T-cell (primary cell): ENCODE measurements around the gene RAB10. TPM values are rescaled to one million over a fixed set of nuclear protein-coding genes. Genes with fewer than 3 reads are reported as not detected.
A peak's percentile ranks its signal among the peaks of the same experiment; 100 is the strongest.

Source experiments
- ATAC-seq, 4 experiments: fragments of 200-7000 bp in 3 of 4; fragments of 150-1000 bp in 1 of 4; cut with Tn5 transposase; replicated peaks in 1 of 4; 1 replicate in 3 of 4; 2 replicates in 1 of 4; pipeline ENCODE4 v1.10.0; 2021; ENCODE audit warnings: moderate library complexity in 3 of 4, mild to moderate bottlenecking in 2 of 4, moderate number of reproducible peaks in 1 of 4
- CTCF ChIA-PET, 2 donors: fragments of 300-600 bp; sonication (Branson Sonifier 250); formaldehyde crosslinking; loops; one replicate each; lab custom pipeline; 2022; ENCODE audit warnings: antibody characterized with exemption in 2 of 2; lab: Charles Lee
- POLR2A ChIA-PET, 2 donors: fragments of 300-600 bp; sonication (Branson Sonifier 250); formaldehyde crosslinking; loops; one replicate each; lab custom pipeline; 2022; ENCODE audit warnings: antibody characterized with exemption in 2 of 2; lab: Charles Lee
- DNase-seq, 35 experiments: peaks; one replicate each; pipeline versions ENCODE4 v3.0.0 to v3.0.0-alpha.2; 2013 to 2023
- H3K27ac ChIP-seq: one replicate; pipeline ENCODE4 v1.5.1; 2013; ENCODE audit warnings: low read length
- H3K27me3 ChIP-seq, 2 experiments: replicated peaks in 1 of 2; 1 replicate in 1 of 2; 2 replicates in 1 of 2; pipeline versions ENCODE4 v1.6.1 to v1.7.0; 2013; ENCODE audit warnings: low read length in 1 of 2, mixed read lengths in 1 of 2; ENCODE audit not compliant: control insufficient read depth in 2 of 2, insufficient read depth in 2 of 2; ENCODE audit errors: extremely low read depth in 1 of 2
- H3K36me3 ChIP-seq, 2 donors: 1 replicate in 1 of 2; 2 replicates in 1 of 2; pipeline versions ENCODE4 v1.6.1 to v1.7.0; 2013; ENCODE audit warnings: low read length in 1 of 2; ENCODE audit not compliant: control insufficient read depth in 2 of 2, insufficient read depth in 1 of 2; ENCODE audit errors: extremely low read depth in 1 of 2
- H3K4me1 ChIP-seq, 2 experiments: 1 replicate in 1 of 2; 2 replicates in 1 of 2; pipeline versions ENCODE4 v1.6.1 to v1.7.0; 2013; ENCODE audit warnings: low read length in 2 of 2, mixed read lengths in 1 of 2; ENCODE audit not compliant: insufficient read depth in 2 of 2, control insufficient read depth in 1 of 2; ENCODE audit errors: extremely low read depth in 1 of 2
- H3K4me3 ChIP-seq, 2 donors: 1 replicate in 1 of 2; 2 replicates in 1 of 2; pipeline versions ENCODE4 v1.5.1 to v1.7.0; 2013; ENCODE audit warnings: mild to moderate bottlenecking in 2 of 2, low read length in 1 of 2, moderate library complexity in 1 of 2; ENCODE audit not compliant: control insufficient read depth in 1 of 2; ENCODE audit errors: extremely low read depth in 1 of 2
- H3K9me3 ChIP-seq: 2 replicates; pipeline ENCODE4 v1.7.0; 2013
- H3K27ac Mint-ChIP-seq, 2 donors: one replicate each; pipeline ENCODE4 v1.8.0; 2020 to 2021; ENCODE audit warnings: mild to moderate bottlenecking in 2 of 2, mixed read lengths in 2 of 2
- H3K27me3 Mint-ChIP-seq, 2 donors: one replicate each; pipeline ENCODE4 v1.8.0; 2021 to 2022; ENCODE audit warnings: mixed read lengths in 2 of 2
- H3K36me3 Mint-ChIP-seq: one replicate; pipeline ENCODE4 v1.8.0; 2021; ENCODE audit warnings: mixed read lengths
- H3K4me1 Mint-ChIP-seq, 3 donors: one replicate each; pipeline ENCODE4 v1.8.0; 2020 to 2022; ENCODE audit warnings: mixed read lengths in 3 of 3, mild to moderate bottlenecking in 1 of 3
- H3K4me3 Mint-ChIP-seq, 3 donors: one replicate each; pipeline ENCODE4 v1.8.0; 2020 to 2022; ENCODE audit warnings: mild to moderate bottlenecking in 3 of 3, mixed read lengths in 3 of 3, moderate library complexity in 3 of 3
- H3K9me3 Mint-ChIP-seq, 3 donors: one replicate each; pipeline ENCODE4 v1.8.0; 2020 to 2022; ENCODE audit warnings: mixed read lengths in 3 of 3
- WGBS: methylation state at CpG from one replicate; pipeline ENCODE4 v1.1.5; 2013; ENCODE audit warnings: missing lambda C conversion rate; ENCODE audit not compliant: insufficient coverage; 5-methylcytosine and 5-hydroxymethylcytosine counted together
- total RNA-seq, 35 experiments: library from RNA in 6 of 35; stranded (reverse) in 6 of 35; fragments of 120-200 nt in 1 of 35; gene quantifications; one replicate each; pipeline versions ENCODE4 v1.2.1 to v1.2.4 and lab custom pipeline; 2013 to 2026

RAB10 gene
- total RNA-seq, 5 donors from 2014 or later (not counting 1 experiment from before 2014, with no cell fraction given), result 35.0 to 78.7 (median 71.2) TPM

DNA sequence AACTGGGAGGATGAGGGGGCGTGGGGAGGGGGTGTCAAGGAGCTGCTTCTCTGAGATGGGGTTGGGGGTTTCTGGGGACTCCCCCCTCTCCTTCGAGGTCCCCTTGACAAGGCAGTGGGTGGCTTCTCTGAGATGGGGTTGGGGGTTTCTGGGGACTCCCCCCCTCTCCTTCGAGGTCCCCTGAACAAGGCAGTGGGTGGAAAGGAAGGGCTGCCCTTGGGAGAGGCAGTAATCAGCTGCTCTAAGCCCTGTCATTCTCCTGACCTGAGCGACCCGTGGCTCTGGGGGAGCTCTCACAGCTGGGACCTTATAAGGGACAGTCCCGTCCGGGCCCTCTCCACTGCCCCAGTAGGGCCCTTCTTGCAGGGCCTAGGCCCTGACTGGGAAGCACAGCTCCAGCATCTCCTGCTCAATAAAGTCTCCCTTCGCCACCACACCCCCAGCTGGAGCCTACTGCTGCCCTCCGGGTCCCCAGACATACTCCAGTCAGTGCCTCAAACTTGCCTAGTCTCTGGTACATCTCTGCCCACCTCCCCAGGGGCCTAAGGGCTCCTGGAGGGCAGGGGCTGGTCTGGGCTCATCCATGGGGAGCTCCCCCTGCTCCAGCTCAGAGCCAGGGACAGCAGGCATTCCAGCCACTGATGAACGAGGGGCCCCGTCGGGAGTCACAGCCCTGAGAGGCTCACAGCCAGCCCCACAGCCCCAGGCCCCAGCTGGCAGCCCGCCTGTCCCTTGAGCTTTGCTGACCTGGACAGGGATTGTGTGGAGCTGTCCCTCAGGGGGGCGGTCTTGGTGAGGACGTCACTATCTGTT, 141.8 kb downstream of the RAB10 start:
- WGBS, result 79% methylated on average over 10 of the region's 15 CpGs
- H3K4me3 Mint-ChIP-seq, result no peak overlapping the region

DNA sequence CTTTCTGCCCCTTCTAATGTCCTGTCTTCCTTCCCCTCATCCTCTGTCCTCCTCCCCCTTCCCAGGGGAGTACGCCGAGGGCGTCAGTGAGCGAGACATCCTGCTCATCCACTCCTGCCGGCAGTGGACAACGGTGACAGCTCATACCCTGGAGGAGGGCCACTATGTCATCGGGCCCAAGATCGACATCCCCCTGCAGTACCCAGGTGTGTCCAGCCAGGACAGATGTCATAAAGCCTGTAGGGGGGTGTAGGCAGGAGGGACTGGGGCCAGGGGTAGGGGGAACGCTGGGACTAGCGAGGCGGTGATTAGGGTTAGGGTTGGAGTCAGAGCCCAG, 142.4 kb downstream of the RAB10 start:
- no peak overlapping the region for H3K4me3 ChIP-seq
- H3K4me1 ChIP-seq, result peaks cover 0 to 34% of the 10 kb centered on the region in 2 experiments
- no peak overlapping the region for H3K27ac ChIP-seq
- peaks cover 11 to 89% of the 10 kb centered on the region in 2 experiments for H3K27me3 ChIP-seq
- DNase-seq, result no peak
- no peak for ATAC-seq
- POLR2A ChIA-PET, result no interaction called here
- Mint-ChIP-seq H3K36me3 (no peaks in the 10 kb centered on the region), H3K9me3 (no peaks in the 10 kb centered on the region), H3K4me1 (peaks cover 22 to 29% (median 22%) of the 10 kb centered on the region in 3 donors), H3K27ac (no peak overlapping the region), H3K27me3 (peaks cover 37 to 55% of the 10 kb centered on the region in 2 donors), H3K4me3 (no peak overlapping the region)
- CTCF ChIA-PET, result no interaction called here
- peaks cover 0 to 9% of the 10 kb centered on the region in 2 donors for H3K36me3 ChIP-seq
- WGBS, result 93% methylated on average over 6 of the region's 11 CpGs
- no peaks in the 10 kb centered on the region for H3K9me3 ChIP-seq

More for the DNA sequence above, 141.8 kb downstream of the RAB10 start:
- Histone ChIP-seq H3K9me3 (no peaks in the 10 kb centered on the region), H3K36me3 (peaks cover 0 to 9% of the 10 kb centered on the region in 2 donors), H3K4me1 (peaks cover 0 to 34% of the 10 kb centered on the region in 2 experiments), H3K27ac (no peak overlapping the region), H3K27me3 (peaks cover 11 to 90% of the 10 kb centered on the region in 2 experiments), H3K4me3 (no peak overlapping the region)
- ATAC-seq, result no peak
- Mint-ChIP-seq H3K36me3 (no peaks in the 10 kb centered on the region), H3K27me3 (peaks cover 37 to 56% of the 10 kb centered on the region in 2 donors), H3K27ac (no peak overlapping the region), H3K9me3 (no peaks in the 10 kb centered on the region), H3K4me1 (peaks cover 22 to 29% (median 22%) of the 10 kb centered on the region in 3 donors)
- DNase-seq, result no peak
- ChIA-PET CTCF (interaction anchor here in 1 of 2 donors (0.5 kb wide), 1 partner anchor 35 kb away, joined by 7 read pairs; no protein-coding TSS in a partner anchor), POLR2A (no interaction called here)

DNA sequence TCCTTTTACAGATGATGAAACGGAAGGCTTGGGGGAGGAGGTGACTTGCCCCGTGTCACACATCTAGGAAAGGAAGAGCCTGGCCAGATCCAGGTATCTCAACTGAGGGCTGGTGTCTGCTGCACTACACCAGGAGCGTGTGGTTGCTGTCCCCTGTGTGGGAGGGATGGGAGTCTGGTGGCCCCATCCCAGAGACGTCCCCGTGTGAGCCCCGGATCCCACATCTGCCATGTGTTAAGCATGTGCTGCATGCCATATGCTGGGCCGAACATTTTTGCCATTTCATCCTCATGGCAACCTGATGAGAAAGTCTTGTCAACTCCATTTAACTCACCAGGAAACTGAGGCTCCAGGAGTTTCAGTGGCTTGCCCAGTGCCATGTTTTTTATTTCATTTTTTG, 143.2 kb downstream of the RAB10 start:
- DNase-seq (no peak), ATAC-seq (no peak)
- Histone ChIP-seq H3K9me3 (no peaks in the 10 kb centered on the region), H3K27ac (no peak overlapping the region), H3K4me1 (peaks cover 0 to 30% of the 10 kb centered on the region in 2 experiments), H3K4me3 (no peak overlapping the region), H3K27me3 (peaks cover 11 to 86% of the 10 kb centered on the region in 2 experiments), H3K36me3 (peaks cover 0 to 9% of the 10 kb centered on the region in 2 donors)
- WGBS, result 89% methylated on average over 5 of the region's 7 CpGs
- Mint-ChIP-seq H3K9me3 (no peaks in the 10 kb centered on the region), H3K4me3 (no peak overlapping the region), H3K27me3 (peaks cover 30 to 48% of the 10 kb centered on the region in 2 donors), H3K36me3 (no peaks in the 10 kb centered on the region), H3K27ac (no peak overlapping the region), H3K4me1 (peaks cover 14 to 22% (median 16%) of the 10 kb centered on the region in 3 donors)
- ChIA-PET CTCF (no interaction called here), POLR2A (no interaction called here)

DNA sequence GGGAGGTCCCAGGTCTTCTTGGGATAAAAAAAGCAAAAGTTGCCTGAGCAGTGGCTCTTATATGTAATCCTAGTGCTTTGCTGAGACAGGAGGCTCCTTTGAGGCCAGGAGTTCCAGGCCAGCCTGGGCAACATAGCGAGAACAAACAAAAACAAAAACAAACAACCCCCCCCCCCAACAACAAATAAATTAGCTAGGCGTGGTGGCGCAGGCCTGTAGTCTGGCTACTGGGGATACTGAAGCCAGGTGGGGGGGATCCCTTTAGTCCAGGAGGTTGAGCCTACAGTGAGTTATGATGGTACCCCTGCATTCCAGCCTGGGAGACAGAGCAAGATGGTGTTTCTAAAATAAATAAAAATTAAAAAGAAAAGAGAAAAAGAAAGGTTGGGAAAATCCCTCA, 144.4 kb downstream of the RAB10 start:
- peaks cover 0 to 24% of the 10 kb centered on the region in 2 experiments for H3K4me1 ChIP-seq
- H3K27ac ChIP-seq, result no peak overlapping the region
- H3K36me3 ChIP-seq, result peaks cover 0 to 9% of the 10 kb centered on the region in 2 donors
- Mint-ChIP-seq H3K4me1 (peaks cover 11 to 20% (median 14%) of the 10 kb centered on the region in 3 donors), H3K27ac (no peak overlapping the region), H3K9me3 (no peaks in the 10 kb centered on the region), H3K36me3 (no peaks in the 10 kb centered on the region), H3K27me3 (peaks cover 28 to 46% of the 10 kb centered on the region in 2 donors), H3K4me3 (peak overlapping the region in 2 of 3 donors; percentile 2 to 72)
- ATAC-seq (no peak), DNase-seq (no peak)
- H3K27me3 ChIP-seq, result peaks cover 11 to 88% of the 10 kb centered on the region in 2 experiments
- ChIA-PET CTCF (interaction anchor here in 1 of 2 donors (0.6 kb wide), 1 partner anchor 84 kb away, joined by 3 read pairs; no protein-coding TSS in a partner anchor), POLR2A (interaction anchor here in 1 of 2 donors (0.6 kb wide), 1 partner anchor 1662 kb away, joined by 3 read pairs; no protein-coding TSS in a partner anchor)
- WGBS, result no CpG with 5 or more reads among the region's 3 CpGs
- peak overlapping the region in 1 of 2 donors; percentile 52 for H3K4me3 ChIP-seq
- H3K9me3 ChIP-seq, result no peaks in the 10 kb centered on the region

DNA sequence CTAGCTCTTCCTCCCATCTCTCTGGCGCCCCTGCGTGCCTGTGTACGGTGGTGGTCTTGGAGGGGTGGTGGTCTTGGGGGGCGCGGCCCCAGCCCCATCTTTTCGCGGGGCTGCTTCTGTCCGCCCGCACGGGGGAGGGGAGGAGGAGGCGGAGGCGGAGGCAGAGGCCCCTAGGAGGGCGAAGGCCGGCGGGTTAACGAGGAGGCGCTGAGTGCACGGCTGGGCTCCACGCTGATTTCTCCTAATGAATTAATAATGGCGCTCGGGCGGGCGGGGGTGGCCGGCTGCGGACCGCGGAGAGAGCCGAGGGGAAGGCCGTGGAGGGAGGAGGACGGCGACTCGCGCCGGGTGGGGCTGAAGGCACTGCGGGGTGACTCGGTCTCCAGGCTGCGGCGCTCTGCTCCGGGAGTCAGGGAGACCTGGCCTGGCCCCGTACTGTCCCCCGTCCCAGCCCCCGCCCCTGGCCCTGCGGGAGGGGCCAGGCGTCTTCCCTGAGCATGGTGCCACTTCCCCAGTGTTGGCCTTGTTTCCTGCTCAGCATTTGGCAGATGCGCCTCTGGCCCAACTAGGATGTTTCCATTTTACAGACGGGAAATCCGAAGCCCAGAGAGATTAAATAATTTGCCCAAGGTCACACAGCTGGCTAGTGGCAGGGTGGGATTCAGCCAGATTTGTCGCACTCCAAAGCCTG, 145.0 kb downstream of the RAB10 start:
- ChIA-PET CTCF (interaction anchor here in 1 of 2 donors (0.6 kb wide), 2 partner anchors 59 to 85 kb away, joined by 3 read pairs; no protein-coding TSS in a partner anchor), POLR2A (interaction anchor here (0.6 kb wide), 2 partner anchors 887 to 1663 kb away, joined by 3 read pairs; no protein-coding TSS in a partner anchor)
- ATAC-seq, result peak in 3 of 4 experiments; percentile 26 to 77 (median 48)
- H3K9me3 Mint-ChIP-seq, result no peaks in the 10 kb centered on the region
- H3K36me3 Mint-ChIP-seq, result no peaks in the 10 kb centered on the region
- peak overlapping the region; percentile 54 to 72 (median 60) for H3K4me3 Mint-ChIP-seq
- H3K27me3 Mint-ChIP-seq, result peaks cover 28 to 46% of the 10 kb centered on the region in 2 donors
- peak overlapping the region in 1 of 2 donors; percentile 14 for H3K27ac Mint-ChIP-seq
- H3K4me1 Mint-ChIP-seq, result peaks cover 11 to 23% (median 16%) of the 10 kb centered on the region in 3 donors
- no peaks in the 10 kb centered on the region for H3K9me3 ChIP-seq
- no peak overlapping the region for H3K27ac ChIP-seq
- H3K4me1 ChIP-seq, result peaks cover 0 to 18% of the 10 kb centered on the region in 2 experiments
- peak in 1 of 35 experiments; percentile 29 for DNase-seq
- H3K36me3 ChIP-seq, result peaks cover 0 to 9% of the 10 kb centered on the region in 2 donors
- peak overlapping the region; percentile 26 to 65 for H3K4me3 ChIP-seq
- H3K27me3 ChIP-seq, result peaks cover 11 to 81% of the 10 kb centered on the region in 2 experiments
- WGBS, result 10% methylated on average over 42 of the region's 48 CpGs
